IMR-90 (cell line): Measurements from ENCODE around the gene PHOSPHO2.

ENCODE experiments used
- CEBPB ChIP-seq: IDR thresholded peaks from 2 replicates; pipeline ENCODE4 v1.6.1; 2012; ENCODE audit warnings: low read depth, low read length, improper control_type of control experiment
- NFE2L2 ChIP-seq: fragments of 150-350 bp; IDR thresholded peaks from 2 replicates; pipeline ENCODE4 v1.6.1; 2016; ENCODE audit warnings: low read depth, mild to moderate bottlenecking, low read length
- POLR2A ChIP-seq: IDR thresholded peaks from 2 replicates; pipeline ENCODE4 v1.6.1; 2012; ENCODE audit warnings: mild to moderate bottlenecking, low read depth, low read length
- RCOR1 ChIP-seq: IDR thresholded peaks from 2 replicates; pipeline ENCODE4 v1.6.1; 2012; ENCODE audit warnings: mild to moderate bottlenecking, low read length, improper control_type of control experiment; ENCODE audit not compliant: insufficient replicate concordance
- RFX5 ChIP-seq: IDR thresholded peaks from 2 replicates; pipeline ENCODE4 v1.8.0; 2012; ENCODE audit warnings: low read depth, mild to moderate bottlenecking, low read length, moderate library complexity
- SMC3 ChIP-seq: fragments of 150-350 bp; IDR thresholded peaks from 2 replicates; pipeline ENCODE4 v1.6.1; 2016; ENCODE audit warnings: low read depth, mild to moderate bottlenecking, antibody characterized with exemption, low read length, moderate library complexity
- TF ChIP-seq, protein P1 (sequence below): conservative IDR thresholded peaks from 2 replicates; pipeline ENCODE4 v1.5.1; 2012; ENCODE audit warnings: mild to moderate bottlenecking, low read depth, low read length, improper control_type of control experiment
- TF ChIP-seq, protein P2 (sequence below): fragments of 150-350 bp; IDR thresholded peaks from 2 replicates; pipeline ENCODE4 v1.6.1; 2017; ENCODE audit warnings: mild to moderate bottlenecking, antibody characterized with exemption, low read length, low read depth
- TF ChIP-seq, protein P3 (sequence below): fragments of 150-350 bp; IDR thresholded peaks from 2 replicates; pipeline ENCODE4 v1.6.1; 2016; ENCODE audit warnings: low read depth, mild to moderate bottlenecking, low read length, moderate library complexity, borderline replicate concordance

DNA sequence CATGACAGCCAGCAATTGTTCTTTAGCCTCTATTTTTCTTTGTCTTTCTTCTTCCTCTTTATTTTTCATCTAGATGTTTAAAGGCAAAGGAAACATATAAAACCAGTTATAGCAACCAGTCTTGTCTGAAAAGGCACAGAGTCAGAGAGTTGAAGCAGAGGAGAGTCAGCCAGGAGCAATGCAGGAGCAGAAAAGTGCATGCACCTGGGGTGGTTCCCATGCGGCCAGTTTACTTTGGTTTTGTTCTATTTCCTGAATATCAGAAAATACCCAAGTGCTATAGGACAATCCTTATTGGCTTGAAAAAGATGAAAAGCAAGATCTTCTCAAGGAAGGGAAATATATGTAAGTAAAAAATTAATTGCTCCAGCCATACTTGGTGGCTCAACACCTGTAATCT lies 45.0 kb upstream of the PHOSPHO2 start:
- TF ChIP-seq, protein P1, sequence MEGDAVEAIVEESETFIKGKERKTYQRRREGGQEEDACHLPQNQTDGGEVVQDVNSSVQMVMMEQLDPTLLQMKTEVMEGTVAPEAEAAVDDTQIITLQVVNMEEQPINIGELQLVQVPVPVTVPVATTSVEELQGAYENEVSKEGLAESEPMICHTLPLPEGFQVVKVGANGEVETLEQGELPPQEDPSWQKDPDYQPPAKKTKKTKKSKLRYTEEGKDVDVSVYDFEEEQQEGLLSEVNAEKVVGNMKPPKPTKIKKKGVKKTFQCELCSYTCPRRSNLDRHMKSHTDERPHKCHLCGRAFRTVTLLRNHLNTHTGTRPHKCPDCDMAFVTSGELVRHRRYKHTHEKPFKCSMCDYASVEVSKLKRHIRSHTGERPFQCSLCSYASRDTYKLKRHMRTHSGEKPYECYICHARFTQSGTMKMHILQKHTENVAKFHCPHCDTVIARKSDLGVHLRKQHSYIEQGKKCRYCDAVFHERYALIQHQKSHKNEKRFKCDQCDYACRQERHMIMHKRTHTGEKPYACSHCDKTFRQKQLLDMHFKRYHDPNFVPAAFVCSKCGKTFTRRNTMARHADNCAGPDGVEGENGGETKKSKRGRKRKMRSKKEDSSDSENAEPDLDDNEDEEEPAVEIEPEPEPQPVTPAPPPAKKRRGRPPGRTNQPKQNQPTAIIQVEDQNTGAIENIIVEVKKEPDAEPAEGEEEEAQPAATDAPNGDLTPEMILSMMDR = no peak
- no peak for TF ChIP-seq SMC3
- no peak for TF ChIP-seq POLR2A
- no peak for TF ChIP-seq CEBPB
- TF ChIP-seq, protein P2, sequence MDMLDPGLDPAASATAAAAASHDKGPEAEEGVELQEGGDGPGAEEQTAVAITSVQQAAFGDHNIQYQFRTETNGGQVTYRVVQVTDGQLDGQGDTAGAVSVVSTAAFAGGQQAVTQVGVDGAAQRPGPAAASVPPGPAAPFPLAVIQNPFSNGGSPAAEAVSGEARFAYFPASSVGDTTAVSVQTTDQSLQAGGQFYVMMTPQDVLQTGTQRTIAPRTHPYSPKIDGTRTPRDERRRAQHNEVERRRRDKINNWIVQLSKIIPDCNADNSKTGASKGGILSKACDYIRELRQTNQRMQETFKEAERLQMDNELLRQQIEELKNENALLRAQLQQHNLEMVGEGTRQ = no peak
- TF ChIP-seq NFE2L2 = no peak
- TF ChIP-seq, protein P3, sequence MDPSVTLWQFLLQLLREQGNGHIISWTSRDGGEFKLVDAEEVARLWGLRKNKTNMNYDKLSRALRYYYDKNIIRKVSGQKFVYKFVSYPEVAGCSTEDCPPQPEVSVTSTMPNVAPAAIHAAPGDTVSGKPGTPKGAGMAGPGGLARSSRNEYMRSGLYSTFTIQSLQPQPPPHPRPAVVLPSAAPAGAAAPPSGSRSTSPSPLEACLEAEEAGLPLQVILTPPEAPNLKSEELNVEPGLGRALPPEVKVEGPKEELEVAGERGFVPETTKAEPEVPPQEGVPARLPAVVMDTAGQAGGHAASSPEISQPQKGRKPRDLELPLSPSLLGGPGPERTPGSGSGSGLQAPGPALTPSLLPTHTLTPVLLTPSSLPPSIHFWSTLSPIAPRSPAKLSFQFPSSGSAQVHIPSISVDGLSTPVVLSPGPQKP = no peak
- TF ChIP-seq RFX5 = no peak
- TF ChIP-seq RCOR1 = no peak
